HG03064 (cell line): ENCODE data around the gene C5.
A peak's percentile ranks its signal among the peaks of the same experiment; 100 is the strongest.

Experiments used
- ATAC-seq: cut with Tn5 transposase; IDR thresholded peaks from one replicate; pipeline ENCODE4 v1.9.1; 2021; ENCODE audit warnings: low read depth; ENCODE audit not compliant: unreplicated experiment

Gene C5

GRCh38 chr9:120946259-120946658 lies 103.8 kb downstream of the C5 start:
- no peak for ATAC-seq

DNA sequence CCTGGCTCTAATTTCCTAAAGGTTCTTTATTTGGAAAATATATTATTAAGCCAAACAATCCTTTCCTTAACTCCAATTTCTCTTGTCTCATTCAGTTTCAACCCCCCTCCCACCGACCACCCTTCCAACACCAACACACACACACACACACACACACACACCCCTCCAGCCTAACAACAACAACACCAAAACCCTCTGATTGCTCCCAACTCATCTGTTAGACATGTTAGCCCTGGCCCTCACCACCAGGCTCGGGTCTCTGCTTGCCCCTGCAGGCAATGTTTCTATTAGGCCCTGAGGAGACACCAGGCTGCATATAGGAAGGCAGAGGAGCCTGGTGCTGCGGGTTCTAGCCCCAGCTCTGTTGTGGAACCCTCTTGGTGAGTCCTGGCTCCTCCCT lies 105.1 kb downstream of the C5 start:
- ATAC-seq, result no peak

DNA sequence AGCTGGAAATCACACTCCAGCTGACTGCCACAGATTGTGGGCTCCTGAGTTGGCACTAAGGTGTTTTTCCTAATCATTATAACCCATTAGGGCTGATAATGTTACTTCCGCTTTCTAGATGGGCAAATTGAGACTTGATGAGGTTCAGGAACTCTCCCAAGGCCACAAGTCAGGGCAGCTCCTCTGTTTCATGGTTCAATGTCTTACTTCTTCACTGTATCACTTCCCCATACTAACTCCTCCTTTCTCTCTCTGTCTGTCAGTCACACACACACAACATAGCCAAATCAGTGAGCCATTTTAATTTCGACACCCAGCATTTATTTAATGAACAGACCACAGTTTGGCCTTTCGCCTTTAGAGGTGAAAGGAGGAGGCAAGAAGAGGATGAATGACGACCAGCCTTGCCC lies 105.6 kb downstream of the C5 start:
- ATAC-seq, result peak; percentile 99

GRCh38 chr9:120942186-120943001 lies 107.7 kb downstream of the C5 start:
- no peak for ATAC-seq

- ATAC-seq, result no peak
Observed at GRCh38 chr9:120941046-120941770, 108.9 kb downstream of the C5 start.

DNA sequence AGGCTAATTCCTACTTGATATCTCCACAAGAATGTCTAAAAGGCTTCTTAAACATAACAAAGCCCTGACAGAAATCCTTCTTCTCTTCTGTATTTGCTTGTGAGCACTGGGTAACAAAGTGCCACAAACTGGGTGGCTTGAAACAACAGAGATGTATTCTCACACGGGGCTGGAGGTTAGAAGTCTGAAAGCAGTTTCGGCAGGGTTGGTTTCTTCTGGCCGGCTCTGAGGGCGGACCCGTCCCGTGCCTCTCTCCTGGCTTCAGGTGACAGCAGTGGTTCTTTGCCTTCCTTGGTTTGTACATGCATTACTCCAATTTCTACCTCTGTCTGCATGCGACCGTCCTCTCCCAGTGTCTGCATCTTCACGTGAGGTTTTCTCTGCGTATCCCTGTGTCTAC lies 109.5 kb downstream of the C5 start:
- no peak for ATAC-seq

GRCh38 chr9:120938851-120939250 lies 111.2 kb downstream of the C5 start:
- no peak for ATAC-seq

GRCh38 chr9:120937596-120937995 lies 112.5 kb downstream of the C5 start:
- no peak for ATAC-seq

DNA sequence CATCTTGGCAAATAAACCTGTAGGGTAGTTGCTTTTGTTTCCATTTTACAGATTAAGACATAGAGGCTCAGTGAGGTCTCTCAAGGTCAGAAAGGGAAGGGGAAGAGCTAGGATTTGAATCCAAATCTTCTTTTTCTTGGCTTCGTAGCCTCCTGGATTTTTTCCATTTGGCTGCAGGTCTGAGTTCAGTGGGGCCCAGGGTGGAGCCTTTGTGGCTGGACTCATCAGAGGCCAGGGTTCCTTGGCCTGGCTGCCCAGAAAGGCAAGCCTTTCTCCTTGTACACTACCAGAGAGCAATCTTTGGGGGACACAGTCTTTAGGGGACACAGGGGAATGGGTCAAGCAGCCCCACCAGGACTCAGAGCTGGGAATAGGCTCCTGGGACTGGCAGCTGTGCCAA lies 112.9 kb downstream of the C5 start:
- no peak for ATAC-seq

- ATAC-seq, result no peak
Observed at GRCh38 chr9:120936764-120937122, 113.3 kb downstream of the C5 start.

DNA sequence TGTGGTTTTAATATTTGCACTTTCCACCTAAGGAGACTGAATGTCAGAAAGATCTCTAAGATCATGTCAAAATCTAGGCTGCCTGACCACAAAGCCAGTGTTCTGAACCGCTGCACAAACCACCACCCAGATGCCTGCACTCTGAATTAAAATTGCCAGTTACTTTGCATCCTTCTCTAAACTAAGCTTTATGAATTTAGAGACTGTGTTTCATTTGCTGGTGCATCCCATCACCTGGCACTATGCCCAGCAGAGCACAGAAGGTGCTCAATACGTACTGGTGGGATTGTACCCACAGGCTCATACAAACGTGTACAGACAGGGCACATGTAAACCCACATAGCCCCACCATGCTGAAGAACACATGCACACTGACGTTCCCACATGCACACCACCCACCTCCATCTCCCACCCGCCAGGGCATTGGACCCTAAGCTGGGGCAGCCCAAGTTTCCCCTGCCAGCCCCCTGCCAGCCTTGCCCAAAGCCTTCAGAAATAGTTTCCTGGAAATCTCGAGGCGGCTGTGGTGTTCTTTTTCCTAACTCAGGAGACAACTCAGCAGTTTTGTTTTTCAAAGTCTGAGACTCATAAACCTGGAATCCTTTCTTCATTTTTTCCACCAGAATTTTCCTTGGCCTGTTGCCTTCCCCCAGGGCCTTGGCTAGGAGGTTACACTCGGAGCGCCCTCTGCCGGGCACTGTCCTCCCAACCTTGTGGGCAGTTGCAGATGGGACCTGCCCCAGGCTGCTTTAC lies 113.9 kb downstream of the C5 start:
- peak; percentile 36 for ATAC-seq

DNA sequence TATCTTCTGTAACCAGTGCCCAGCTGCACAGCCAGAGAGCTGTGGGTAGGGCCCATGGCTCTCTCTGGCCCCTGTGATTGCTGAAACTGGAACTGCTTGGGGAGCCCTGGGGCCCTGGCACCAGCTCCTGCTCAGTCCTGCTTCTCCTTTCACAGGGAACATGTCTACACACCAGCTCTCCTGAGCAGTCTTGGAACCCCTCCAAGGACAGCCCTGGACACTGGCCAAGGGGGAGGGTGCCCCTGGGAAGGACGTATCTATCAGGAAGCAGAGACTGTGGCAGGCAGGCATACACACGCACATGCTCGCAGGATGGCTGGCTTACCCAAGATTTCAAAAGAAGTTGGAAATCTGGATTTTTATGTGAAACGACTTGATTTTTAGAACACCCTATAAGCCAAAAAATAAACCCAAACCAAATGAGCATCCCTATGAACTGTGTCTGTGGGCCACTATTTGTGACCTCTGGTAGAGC lies 114.7 kb downstream of the C5 start:
- no peak for ATAC-seq

- no peak for ATAC-seq
Observed at GRCh38 chr9:120934281-120934680, 115.8 kb downstream of the C5 start.

DNA sequence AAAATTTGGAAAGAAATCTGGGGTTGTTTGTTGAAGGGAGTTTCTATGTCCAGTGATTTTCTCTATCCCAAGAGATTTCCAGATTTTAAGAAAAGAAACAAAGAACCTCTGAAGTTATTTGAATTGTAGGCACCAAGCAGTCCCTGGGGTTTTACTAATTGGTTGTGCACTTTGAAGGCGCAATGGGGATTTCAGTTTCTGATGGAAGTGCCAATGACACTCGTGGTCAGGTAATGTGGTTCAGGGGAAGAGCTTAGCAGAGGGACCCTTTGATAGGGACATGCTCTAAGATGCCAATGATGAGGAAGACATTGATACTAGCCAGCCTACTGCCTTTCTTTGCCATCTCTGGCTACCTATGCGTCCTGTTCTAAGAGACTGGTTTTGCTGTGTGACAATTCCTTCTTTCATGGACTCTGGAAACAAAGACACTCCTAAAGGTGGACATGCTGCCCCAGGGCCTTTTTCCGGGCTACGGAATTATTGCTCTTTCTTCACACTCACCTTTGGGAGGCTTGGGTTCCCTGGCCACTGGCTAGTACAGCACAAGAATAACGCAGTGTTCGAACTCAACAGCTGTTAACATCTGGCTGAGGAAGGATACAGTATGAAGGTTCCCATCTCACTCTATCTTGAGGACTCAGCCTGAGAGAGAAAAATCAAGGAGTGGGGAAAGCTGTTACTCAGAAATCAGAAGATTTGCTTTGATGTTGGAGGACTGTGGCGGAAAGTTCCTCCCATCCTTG lies 116.6 kb downstream of the C5 start:
- ATAC-seq, result no peak

GRCh38 chr9:120932086-120932823 lies 117.8 kb downstream of the C5 start:
- ATAC-seq, result no peak

DNA sequence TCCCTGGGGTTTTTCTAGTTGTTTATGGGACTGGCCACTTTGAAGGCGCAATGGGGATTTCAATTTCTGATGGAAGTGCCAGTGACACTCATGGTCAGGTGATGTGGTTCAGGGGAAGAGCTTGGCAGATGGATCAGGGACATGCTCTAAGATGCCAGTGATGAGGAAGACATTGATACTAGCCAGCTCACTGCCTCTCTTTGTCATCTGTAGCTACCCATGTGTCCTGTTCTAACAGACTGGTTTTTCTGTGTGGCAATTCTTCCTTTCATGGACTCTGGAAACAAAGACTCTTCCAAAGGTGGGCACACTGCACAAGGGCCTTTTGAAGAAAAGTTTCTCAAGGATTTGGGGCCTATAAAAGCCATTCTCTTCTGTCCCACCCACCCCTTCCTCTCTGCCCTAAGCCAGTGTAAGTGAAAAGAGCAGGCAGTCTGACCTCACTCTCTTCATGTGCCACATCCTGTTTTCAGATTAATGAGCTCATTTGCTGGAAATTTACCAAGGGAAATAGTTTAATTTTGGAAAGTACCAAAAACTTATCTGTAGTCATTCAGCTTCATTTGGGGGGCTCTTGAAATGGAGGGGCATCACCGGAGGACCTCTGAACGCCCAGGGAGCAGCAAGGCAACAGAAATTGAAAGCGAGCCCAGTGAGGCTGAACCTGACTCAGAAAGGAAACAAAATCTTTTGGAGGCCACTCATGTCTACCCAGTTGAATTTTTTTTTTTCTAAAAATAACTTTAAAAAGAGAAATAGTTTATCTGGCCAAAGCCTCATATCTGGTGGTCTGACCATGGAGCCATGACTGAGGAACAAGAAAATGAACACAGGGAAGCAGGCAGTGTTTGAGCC lies 118.6 kb downstream of the C5 start:
- peak; percentile 41 for ATAC-seq

DNA sequence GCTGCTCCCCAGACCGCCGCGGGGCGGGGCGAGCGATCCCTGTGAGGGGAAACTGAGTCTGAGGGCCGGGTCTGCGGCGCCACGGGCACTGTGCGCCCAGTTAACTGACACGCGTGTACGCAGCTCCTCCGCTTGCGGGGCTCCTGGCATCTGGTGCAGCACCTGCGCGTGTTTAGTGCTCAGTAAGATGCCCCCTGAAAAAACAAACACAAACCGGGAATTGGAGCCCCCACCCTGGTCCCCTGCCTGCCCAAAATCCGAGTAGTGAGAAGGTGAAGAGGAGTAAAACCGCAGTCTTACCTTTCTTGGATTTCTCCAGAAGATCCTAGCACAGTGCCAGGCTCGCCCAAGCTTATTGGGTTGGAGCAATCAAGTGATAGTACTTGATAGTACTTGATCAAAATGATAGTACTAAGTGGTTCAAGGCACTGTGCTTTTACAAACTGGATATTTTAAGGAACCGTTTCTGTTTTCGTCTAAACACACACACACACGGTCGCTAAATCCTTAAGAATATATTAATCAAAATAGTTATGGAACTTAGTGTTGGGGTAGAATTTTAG lies 120.8 kb downstream of the C5 start:
- ATAC-seq, result no peak

DNA sequence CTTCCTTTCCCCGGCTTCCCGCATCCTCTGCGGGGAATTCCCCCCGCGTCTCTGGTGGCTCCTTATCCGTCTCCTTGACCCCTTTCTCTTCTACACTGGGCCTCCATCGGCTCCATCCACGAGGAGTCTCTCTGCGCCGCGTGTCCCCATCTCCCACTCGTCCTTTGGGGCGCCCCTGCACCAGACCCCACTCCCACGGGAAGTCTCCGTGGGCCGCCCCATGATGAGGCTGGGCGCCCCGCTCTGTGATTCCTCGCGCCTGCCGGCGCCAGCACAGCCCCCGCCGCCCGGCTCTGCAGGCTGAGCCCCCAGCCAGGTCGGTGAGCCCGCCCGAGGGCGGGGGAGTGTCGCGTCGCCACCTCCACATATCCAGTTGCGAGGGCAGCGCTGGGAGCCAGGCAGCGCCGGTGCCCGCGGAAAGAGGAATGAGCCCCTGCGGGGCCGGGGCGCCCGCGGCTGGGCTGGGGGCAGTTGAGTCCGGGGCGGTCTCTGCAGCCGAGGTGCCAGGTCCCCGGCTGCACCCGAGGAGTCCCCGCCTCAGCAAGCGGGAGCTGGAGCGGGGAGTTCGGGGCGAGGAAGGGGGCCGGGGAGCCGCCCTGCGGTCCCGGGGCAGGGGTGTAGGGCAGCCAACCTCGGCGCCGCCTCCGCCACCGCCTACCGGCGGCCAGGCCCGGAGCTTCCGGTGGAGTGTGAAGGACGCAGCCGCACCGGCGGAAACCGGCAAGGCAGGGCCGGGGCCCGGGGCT lies 121.4 kb downstream of the C5 start:
- peak; percentile 32 for ATAC-seq
